ENCODE measurements around the gene ATF7.
A peak's percentile ranks its signal among the peaks of the same experiment; 100 is the strongest.
"Not testable (repeated sequence)": the region's sequence is repeated elsewhere in the genome, so short reads cannot be mapped to it uniquely, and the experiment has no call there.

ATF7 gene

DNA sequence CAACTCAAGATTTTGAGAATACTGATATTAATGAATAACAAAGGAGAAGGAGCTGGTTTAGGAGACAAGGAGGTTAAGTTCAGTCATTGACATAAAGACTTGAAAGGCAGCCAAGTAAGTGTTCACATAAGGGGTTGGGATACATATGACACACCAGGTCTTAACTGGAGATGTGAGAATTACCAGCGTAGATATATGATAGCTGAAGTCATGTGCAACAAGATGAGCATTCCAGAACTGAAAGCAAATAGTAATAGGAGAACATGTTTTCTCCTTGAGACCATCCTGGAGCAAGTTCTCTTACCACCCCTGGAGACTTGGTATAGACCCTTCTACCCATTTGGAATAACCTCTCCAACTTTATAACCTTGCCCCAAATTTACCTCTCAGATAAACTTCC is 75.6 kb downstream of the ATF7 start:
- intact Hi-C loops (cut with DNase I) = no loop called here
- DNase-seq = no peak

DNA sequence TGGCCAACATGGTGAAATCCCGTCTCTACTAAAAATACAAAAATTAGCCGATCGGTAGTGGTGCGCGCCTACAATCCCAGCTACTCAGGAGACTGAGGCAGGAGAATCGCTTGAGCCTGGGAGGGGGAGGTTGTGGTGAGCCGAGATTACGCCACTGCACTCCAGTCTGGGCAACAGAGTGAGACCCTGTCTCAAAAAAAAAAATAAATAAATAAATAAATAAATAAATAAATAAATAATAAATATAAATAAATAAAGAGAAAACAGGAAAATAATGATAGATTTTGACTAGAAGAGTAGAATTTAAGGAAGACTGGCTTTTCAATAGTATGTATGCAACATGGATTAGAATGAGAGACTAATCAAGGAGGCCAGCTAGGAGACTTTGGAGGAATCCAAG is 76.1 kb downstream of the ATF7 start:
- intact Hi-C loops (cut with DNase I) = not testable (repeated sequence)

DNA sequence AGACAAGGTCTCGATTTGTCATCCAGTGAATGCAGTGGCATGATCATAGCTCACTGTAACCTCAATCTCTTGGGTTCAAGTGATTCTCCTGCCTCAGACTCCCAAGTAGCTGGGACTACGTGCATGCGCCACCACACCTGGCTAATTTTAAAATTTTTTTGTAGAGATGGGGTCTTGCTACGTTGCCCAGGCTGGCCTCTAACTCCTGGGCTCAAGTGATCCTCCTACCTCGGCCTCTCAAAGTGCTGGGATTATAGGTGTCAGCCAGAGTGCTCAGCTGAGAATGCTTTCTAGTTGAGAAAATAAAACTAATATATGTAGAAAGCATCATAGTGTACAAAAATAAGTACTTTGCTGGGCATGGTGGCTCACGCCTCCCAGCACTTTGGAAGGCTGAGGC is 77.8 kb downstream of the ATF7 start:
- intact Hi-C loops (cut with DNase I) = loop anchor here (10.0 kb wide), 2 partner anchors 76 to 196 kb away; partner anchors contain the start of gene ATF7
- DNase-seq = not testable (repeated sequence)

More for the DNA sequence above, 76.1 kb downstream of the ATF7 start:
- DNase-seq = not testable (repeated sequence)

DNA sequence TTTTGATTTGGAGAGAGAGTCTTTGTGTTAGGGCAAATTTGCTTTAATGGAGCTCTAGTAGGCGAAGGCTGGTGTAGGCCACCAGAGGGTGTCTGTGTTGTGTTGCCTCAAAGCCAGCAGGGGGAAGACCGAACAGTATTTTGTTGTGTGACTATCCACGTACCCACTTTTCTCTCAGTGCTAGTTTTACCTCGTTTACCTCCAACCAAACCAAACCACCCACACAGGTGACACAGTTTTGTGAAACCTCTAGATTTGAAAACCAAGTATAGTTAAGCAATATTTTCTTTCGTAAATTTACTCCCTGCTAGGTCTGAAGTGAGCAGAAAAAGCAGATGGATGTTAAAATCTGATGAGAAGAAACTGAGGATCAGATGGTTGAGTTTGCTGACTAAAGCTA is 82.6 kb downstream of the ATF7 start:
- peak; percentile 47 to 90 (median 75) for DNase-seq
- intact Hi-C loops (cut with DNase I) = loop anchor here (5.0 to 10.0 kb wide), 3 partner anchors 81 to 201 kb away; partner anchors contain the start of genes ATF7 and ATP5MC2

DNA sequence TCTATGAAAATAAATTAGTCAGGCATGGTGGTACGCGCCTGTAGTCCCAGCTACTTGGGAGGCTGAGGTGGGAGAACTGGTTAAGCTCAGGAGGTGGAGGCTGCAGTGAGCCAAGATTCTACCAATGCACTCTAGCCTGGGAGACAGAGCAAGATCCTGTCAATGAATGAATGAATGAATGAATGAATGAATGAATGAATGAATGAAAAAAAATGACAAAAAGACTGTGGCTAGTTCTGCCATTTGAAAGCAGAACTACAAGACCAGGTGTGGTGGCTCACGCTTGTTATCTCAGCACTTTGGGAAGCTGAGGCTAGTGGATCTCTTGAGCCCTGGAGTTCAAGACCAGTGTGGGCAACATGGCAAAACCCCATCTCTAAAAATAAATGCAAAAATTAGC is 86.7 kb downstream of the ATF7 start:
- intact Hi-C loops (cut with DNase I) = no loop called here
- no peak for DNase-seq

DNA sequence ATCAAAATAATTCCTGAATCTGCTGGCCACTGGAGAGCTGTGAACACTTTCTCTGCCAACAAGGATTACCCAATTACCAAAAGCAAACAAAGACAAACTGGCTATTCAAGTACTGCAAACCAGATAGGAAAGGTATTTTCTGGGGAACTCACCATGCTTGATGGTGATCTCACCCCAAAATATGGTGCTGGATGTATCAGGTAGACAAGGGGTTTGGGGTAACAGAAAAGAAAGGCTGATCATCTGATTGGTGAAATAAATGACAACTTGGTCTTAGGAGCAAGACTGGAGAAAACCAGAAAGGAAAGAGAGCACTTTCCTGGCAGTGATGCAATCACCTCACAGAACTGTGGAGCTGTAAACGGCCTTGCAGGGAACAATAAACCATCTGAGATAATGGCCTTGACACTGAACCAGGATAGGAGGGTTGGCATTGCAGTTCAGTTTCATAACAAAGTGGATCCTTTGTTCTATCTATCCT is 87.9 kb downstream of the ATF7 start:
- intact Hi-C loops (cut with DNase I) = no loop called here
- peak in 15 of 42 donors; percentile 10 to 65 (median 36) for DNase-seq

DNA sequence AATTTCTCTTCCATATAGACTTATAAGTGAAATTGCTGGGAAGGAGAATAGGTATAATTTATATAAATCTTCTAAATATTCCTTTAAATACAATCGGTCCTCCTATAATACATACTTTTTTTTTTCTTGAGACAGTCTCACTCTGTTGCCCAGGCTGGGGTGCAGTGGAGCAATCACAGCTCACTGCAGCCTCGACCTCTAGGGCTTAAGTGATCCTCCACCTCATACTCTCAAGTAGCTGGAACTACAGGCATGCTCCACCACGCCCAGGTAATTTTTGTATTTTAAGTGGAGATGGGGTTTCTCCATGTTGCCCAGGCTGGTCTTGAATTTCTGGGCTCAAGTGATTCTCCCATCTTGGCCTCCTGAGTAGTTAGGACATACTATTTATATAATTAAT is 89.2 kb downstream of the ATF7 start:
- no peak for DNase-seq
- intact Hi-C loops (cut with DNase I) = no loop called here

DNA sequence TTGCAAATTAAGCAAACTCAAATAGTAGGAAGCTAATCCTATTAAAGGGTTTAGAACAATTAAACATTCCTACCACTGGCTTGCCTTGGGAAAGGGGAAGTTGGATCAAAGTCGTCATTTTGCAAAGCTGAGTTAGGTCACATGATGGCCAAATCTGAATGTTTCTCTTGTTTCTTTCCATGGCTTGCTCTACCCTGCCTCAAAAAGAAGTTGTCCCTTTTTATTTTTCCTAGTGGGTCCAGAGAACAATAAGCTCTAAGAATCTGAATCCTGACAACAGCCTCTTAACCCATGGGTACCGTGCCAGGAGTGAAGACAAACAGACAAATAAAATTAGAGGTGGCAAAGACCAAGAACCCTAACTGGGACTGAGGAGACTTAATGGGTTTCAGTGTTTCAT is 92.7 kb downstream of the ATF7 start:
- intact Hi-C loops (cut with DNase I) = no loop called here
- DNase-seq = peak in 7 of 42 donors; percentile 8 to 58 (median 36)

DNA sequence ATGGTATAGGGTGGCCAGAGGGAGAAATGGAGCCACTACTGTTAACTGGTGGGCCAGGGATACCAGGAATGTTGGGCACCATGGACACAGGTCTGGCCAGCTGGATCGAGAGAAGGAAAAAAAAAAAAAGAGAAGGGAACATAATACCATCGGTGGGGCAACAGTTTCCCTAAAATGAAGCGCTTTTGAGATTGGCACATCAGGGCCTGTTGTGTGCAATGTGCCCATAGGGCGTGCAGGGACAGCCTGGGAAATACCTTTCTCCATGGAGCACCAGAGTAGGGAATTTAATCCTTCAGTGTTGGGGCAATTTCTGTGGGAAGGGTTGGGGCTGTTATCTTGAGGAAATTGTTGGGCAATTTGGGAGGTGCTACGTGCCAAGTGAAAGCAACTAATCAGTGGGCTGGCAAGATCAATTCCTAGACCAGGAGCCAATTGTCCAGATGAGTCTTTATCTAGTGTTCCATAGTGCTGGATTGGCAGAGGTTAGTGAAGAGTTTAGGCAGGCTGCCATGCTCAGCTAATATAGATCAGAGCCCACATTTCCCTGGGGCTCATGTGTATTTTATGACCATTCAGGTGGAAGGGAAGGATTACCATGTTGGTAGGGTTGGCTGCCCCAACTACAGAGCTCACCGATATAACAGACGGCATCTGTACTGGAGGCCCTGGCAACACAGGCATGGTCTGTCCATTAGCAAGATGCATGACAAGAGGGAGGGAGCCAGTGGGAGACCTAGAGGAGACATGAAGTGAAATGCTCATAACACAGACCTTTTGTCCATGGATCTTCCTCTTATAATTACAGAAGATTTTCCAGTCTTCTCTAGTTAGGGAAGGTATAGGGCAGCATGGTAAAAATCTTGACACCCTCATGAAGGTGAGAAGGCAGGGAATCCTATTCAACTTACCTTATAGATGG is 93.4 kb downstream of the ATF7 start:
- intact Hi-C loops (cut with DNase I) = no loop called here
- DNase-seq = no peak

DNA sequence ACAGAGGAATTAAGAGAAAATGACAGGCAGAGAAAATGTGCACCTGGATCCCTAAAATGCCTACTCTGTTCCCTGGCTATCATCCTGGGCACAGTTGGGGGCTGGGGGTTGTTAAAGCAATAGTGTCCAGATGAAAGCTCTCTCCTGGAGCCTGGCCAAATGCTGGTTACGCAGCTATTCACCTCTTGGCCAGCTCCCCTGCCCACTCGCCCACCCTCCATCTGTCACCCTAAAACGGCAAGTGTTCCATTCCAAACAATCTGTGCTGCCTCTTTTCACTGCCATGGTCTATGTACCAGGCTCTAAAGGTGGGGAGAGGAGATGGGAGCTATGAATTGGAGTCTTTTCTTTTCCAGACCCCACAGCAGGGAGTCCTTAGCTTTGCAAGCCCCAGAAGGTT is 94.2 kb downstream of the ATF7 start:
- DNase-seq = peak in 1 of 42 donors; percentile 43
- intact Hi-C loops (cut with DNase I) = no loop called here

DNA sequence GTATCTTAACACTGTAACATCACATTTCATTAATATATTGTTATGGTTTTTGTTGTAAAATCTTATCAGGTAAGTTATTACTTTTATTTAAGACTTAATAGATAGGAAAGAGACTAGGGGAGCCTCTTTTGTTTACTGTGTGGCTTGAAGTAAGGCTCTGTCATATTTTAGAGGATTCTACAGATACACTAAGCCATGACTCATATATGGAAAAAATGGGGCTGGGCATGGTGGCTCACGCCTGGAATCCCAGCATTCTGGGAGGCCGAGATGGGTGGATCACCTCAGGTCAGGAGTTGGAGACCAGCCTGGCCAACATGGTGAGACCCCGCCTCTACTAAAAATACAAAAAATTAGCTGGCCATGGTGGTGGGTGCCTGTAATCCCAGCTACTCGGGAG is 95.3 kb downstream of the ATF7 start:
- DNase-seq = no peak
- intact Hi-C loops (cut with DNase I) = no loop called here

DNA sequence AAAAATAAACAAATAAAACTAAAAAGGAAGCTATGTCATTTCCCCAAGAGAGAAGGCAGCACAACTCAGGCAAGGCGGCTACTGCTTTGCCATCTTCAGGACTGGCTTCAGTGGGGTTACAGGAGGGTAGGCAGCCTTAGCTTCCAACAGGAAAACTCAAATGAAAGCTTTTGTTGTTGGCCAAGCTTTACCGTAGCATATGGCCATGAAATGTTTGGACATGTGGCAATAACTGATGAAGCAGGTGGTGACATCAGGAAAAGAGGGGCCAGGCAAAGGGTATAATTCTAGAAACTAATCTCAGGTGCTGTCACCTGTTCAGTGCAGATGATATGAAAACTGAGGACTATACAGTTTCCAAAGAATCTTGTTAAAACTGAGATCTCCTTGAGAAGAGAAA is 96.1 kb downstream of the ATF7 start:
- DNase-seq = no peak
- intact Hi-C loops (cut with DNase I) = no loop called here

DNA sequence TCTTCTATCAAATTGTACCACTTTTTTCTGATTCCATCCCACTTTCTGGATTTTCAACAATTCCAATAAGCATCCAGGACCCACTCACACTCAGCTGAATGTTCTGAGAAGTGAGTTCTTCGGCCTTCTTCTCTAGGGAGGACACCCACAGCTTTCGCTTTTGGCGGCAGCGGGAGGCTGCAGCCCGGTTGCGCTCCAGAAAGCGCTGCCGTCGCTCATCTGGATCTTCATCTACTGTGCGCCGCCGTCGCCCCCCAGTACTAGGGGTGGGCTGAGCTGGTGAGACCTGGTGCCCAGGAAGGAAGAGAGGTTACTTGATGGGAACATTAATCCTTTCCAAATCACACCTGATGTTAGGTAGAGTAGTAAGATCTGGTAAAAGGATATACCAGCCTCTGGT is 101.7 kb downstream of the ATF7 start:
- intact Hi-C loops (cut with DNase I) = no loop called here
- DNase-seq = no peak

DNA sequence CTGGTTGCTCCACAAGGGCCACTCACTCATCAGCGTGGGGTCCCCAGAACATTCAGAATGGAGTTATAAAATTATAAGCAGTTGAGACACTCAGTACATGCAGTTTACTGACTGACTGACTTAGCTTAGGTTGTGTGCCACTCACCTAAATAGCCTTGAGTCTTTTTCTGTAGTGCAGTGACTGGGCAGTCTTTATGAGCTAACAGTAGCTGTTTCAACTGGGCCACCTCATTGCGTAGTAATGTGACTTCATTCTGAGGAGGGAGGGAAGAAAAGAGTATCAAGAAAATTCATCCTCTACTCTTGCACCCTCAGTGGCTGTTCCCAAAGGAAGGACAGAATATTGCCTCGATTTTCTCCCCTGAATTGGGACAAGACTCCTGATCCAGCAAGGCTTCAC is 103.1 kb downstream of the ATF7 start:
- intact Hi-C loops (cut with DNase I) = no loop called here
- DNase-seq = no peak

DNA sequence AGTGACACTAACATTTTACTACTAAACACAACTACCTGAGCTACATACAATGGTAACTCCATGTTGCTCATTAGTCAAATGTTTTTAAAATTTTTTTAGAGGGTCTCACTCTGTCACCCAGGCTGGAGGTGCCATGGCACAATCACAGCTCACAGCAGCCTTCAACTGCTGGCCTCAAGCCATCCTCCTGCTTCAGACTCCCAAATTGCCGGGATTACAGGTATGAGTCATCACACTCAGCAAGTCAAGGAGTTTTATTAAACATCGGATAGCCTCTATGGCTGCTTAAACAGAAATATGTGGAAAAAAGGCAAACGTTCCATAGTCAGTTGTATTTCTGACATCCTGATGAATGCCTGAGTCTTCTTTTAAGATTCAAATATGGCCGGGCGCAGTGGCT is 107.8 kb downstream of the ATF7 start:
- intact Hi-C loops (cut with DNase I) = no loop called here
- no peak for DNase-seq

DNA sequence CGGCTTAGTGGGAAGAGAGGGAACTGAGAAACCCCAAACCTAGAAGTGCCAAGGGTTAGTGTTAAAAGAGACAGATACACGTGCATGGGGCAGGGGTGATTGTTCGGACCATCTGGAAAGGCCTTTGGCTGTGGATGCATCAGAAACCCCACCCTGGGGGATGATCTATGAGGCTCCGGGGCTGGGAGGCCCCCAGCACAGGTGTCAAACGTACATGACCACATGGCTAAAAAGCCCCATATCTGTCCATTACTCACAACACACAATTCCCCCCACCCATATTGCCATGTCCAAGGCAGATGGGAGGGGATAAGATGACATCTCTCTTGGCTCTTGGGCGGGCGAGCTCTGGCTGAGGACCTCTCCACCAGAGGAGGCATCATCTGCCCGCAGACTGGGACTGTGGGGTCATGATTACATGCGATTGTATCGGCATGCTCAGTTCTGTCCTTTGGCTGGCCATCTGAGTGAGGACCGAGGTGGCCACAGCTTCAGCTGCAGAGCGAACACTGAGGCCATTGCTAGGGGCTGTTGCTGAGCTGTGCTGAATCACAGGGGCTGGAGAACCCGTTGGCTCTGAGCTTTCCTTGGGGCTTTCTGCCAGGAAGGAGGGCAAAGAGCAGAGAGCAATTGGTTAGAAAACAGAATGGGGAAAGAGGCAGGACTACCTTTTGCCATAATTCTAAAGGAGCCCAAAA is 109.3 kb downstream of the ATF7 start:
- intact Hi-C loops (cut with DNase I) = no loop called here

DNA sequence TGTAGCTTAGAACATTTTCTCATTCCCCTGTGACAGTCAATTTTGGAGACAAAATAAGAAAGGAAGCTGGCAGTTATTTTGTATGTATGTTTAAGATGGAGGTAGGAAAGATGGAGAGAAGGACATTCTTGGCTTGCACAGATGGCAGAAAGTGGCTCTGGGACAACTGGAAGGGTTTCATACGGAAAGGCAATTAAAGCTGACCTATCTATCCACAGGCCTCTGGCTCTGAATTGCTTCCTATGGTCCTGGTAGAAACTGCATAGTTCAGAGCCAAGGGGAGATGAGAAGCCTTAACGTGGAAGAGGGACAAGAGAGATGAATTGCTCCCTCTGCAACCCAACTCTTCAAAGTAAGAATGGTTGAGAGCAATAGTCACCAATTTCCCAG is 110.9 kb downstream of the ATF7 start:
- no peak for DNase-seq
- intact Hi-C loops (cut with DNase I) = no loop called here

More for the DNA sequence above, 109.3 kb downstream of the ATF7 start:
- DNase-seq = peak in 11 of 42 donors; percentile 21 to 65 (median 35)

DNA sequence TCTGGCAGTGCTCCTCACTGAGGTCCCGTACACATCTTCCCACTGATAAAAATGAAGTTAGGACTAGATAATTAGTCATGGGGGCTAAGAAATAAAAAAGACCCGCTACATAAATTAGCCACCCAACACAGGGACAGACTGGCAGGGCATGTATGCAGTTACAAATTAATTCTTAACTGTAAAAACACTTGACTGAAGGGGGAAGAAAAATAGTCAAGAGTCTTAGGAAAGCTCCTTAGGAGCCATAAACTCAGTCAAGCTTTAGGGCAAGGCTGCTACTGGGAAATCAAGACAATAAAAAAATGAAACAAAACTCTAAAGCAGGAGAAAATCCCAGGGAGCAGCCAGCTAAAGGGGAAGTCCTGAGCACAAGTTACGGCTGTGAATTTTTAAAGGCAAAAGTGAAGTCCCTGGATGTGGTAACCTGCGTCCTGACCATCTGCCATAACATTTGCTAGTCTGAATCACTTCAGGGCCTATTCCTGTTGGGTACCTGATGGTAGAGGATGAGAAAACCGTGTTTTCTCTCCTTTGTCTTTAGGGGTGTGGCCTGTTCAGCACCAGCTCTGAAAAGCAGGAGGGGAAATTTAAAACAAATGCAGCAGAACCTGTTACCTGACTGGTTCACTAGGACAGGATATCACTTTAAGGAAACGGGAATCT is 111.4 kb downstream of the ATF7 start:
- intact Hi-C loops (cut with DNase I) = no loop called here

DNA sequence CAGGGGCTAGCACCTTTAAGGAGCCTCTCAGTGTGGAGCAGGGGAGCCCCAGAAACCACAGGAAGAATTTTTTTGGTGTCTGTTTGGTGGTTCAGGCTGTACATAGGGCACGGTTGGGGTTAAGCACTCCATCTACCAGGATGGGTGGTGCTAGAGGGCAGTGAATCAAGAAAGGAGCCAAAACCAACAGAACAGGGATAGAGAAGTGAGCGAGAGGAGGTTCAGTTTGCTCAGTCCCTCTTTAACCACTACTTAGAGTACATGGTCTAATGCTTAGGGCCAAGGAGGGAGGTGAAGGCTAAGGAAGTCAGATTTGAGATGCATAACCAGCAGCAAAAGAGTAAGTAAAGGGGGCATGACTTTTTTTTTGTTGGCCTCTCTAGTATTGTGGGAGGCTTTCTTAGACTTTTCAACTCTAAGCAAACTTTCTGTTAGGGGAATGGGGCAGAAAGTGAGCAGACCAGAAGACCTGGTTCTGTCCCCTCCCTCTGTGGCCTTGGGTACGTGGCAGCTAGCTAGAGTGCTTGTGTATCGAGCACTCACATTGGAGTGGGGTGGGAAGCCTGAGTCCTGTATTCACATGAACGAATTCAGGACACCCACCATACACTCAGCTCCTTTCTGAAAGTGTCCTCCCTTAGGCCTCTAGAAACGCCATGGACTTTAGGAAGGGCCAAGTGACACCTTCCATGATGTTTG is 112.3 kb downstream of the ATF7 start:
- intact Hi-C loops (cut with DNase I) = no loop called here
- DNase-seq = no peak

More for the DNA sequence above, 111.4 kb downstream of the ATF7 start:
- no peak for DNase-seq

Measured in head of caudate nucleus (tissue), 42 donors.